Activated CD4-positive, alpha-beta memory T cell treated with anti-CD3 and anti-CD28 coated beads, Interleukin-2, amount 10 ng/mL, durations not matched to agents 7 days and 5 days (primary cell): ENCODE data around the gene BUB1B. TPM values are rescaled to one million over a fixed set of nuclear protein-coding genes. Genes with fewer than 3 reads are reported as not detected.
A peak's percentile ranks its signal among the peaks of the same experiment; 100 is the strongest.

ENCODE experiments used
- CTCF ChIA-PET: fragments of 350-600 bp; sonication (Branson Sonifier 250); formaldehyde crosslinking; loops from one replicate; lab custom pipeline; 2021; ENCODE audit warnings: antibody characterized with exemption, inconsistent platforms; lab: Charles Lee
- POLR2A ChIA-PET: fragments of 350-600 bp; sonication (Branson Sonifier 250); formaldehyde crosslinking; loops from one replicate; lab custom pipeline; 2021; ENCODE audit warnings: antibody characterized with exemption; lab: Charles Lee
- DNase-seq: peaks from one replicate; pipeline ENCODE4 v3.0.0-alpha.2; 2020
- H3K27ac Mint-ChIP-seq: one replicate; pipeline ENCODE4 v1.8.0; 2021; ENCODE audit warnings: mild to moderate bottlenecking, mixed read lengths
- H3K27me3 Mint-ChIP-seq: one replicate; pipeline ENCODE4 v1.8.0; 2021; ENCODE audit warnings: mixed read lengths
- H3K36me3 Mint-ChIP-seq: one replicate; pipeline ENCODE4 v1.8.0; 2021; ENCODE audit warnings: low read depth, mixed read lengths
- H3K4me1 Mint-ChIP-seq: one replicate; pipeline ENCODE4 v1.8.0; 2021; ENCODE audit warnings: mixed read lengths
- H3K4me3 Mint-ChIP-seq: one replicate; pipeline ENCODE4 v1.8.0; 2021; ENCODE audit warnings: mild to moderate bottlenecking, mixed read lengths
- H3K9me3 Mint-ChIP-seq: one replicate; pipeline ENCODE4 v1.8.0; 2021; ENCODE audit warnings: mixed read lengths
- total RNA-seq, 2 experiments: library from RNA; stranded (reverse); gene quantifications; one replicate each; pipeline ENCODE4 v1.2.3, GENCODE V29; 2021

The BUB1B gene
- total RNA-seq, 2 experiments from 2014 or later = 73.2 to 73.8 TPM

GRCh38 chr15:40217166-40217824 is 56.4 kb downstream of the BUB1B start:
- H3K4me3 Mint-ChIP-seq = no peak overlapping the region
- H3K27ac Mint-ChIP-seq = no peak overlapping the region
- H3K4me1 Mint-ChIP-seq = no peaks in the 10 kb centered on the region
- ChIA-PET CTCF (interaction anchor here (0.5 to 6.2 kb wide), 30 partner anchors 10 to 203 kb away, joined by 3 to 150 read pairs (median 4); partner anchors contain the start of genes PAK6 and PLCB2), POLR2A (interaction anchor here (0.9 to 2.0 kb wide), 5 partner anchors 56 to 179 kb away, joined by 3 to 8 read pairs (median 4); no protein-coding TSS in a partner anchor)
- DNase-seq = peak; percentile 32
- no peaks in the 10 kb centered on the region for H3K9me3 Mint-ChIP-seq
- no peaks in the 10 kb centered on the region for H3K27me3 Mint-ChIP-seq
- H3K36me3 Mint-ChIP-seq = peaks cover 63% of the 10 kb centered on the region

GRCh38 chr15:40219801-40220200 is 58.9 kb downstream of the BUB1B start:
- CTCF ChIA-PET = interaction anchor here (1.0 to 6.2 kb wide), 2 partner anchors 56 to 174 kb away, joined by 3 to 150 read pairs; no protein-coding TSS in a partner anchor
- no peak for DNase-seq
- no peaks in the 10 kb centered on the region for H3K27me3 Mint-ChIP-seq
- peaks cover 63% of the 10 kb centered on the region for H3K36me3 Mint-ChIP-seq
- no peaks in the 10 kb centered on the region for H3K9me3 Mint-ChIP-seq
- H3K4me1 Mint-ChIP-seq = peaks cover 3% of the 10 kb centered on the region
- no peak overlapping the region for H3K27ac Mint-ChIP-seq
- no peak overlapping the region for H3K4me3 Mint-ChIP-seq
- POLR2A ChIA-PET = no interaction called here

GRCh38 chr15:40222131-40222530 is 61.3 kb downstream of the BUB1B start:
- ChIA-PET CTCF (interaction anchor here (0.9 kb wide), 1 partner anchor 118 kb away, joined by 3 read pairs; no protein-coding TSS in a partner anchor), POLR2A (no interaction called here)
- no peak overlapping the region for H3K27ac Mint-ChIP-seq
- H3K27me3 Mint-ChIP-seq = no peaks in the 10 kb centered on the region
- DNase-seq = no peak
- peaks cover 65% of the 10 kb centered on the region for H3K36me3 Mint-ChIP-seq
- H3K4me1 Mint-ChIP-seq = peaks cover 19% of the 10 kb centered on the region
- H3K4me3 Mint-ChIP-seq = no peak overlapping the region
- no peaks in the 10 kb centered on the region for H3K9me3 Mint-ChIP-seq

- Mint-ChIP-seq H3K9me3 (no peaks in the 10 kb centered on the region), H3K36me3 (peaks cover 48% of the 10 kb centered on the region), H3K27ac (no peak overlapping the region), H3K27me3 (no peaks in the 10 kb centered on the region), H3K4me3 (no peak overlapping the region), H3K4me1 (peaks cover 19% of the 10 kb centered on the region)
- CTCF ChIA-PET = interaction anchor here (1.2 to 3.6 kb wide), 4 partner anchors 9 to 179 kb away, joined by 3 to 35 read pairs (median 4); no protein-coding TSS in a partner anchor
- POLR2A ChIA-PET = interaction anchor here (0.9 to 1.3 kb wide), 3 partner anchors 8 to 95 kb away, joined by 3 to 6 read pairs (median 3); partner anchors contain the start of gene PAK6
- DNase-seq = no peak
Observed at GRCh38 chr15:40226736-40227135, 65.9 kb downstream of the BUB1B start.

- Mint-ChIP-seq H3K4me3 (no peak overlapping the region), H3K9me3 (no peaks in the 10 kb centered on the region), H3K27ac (no peak overlapping the region), H3K36me3 (peaks cover 30% of the 10 kb centered on the region), H3K27me3 (no peaks in the 10 kb centered on the region), H3K4me1 (peaks cover 19% of the 10 kb centered on the region)
- DNase-seq = no peak
- CTCF ChIA-PET = interaction anchor here (2.0 to 3.6 kb wide), 2 partner anchors 11 to 50 kb away, joined by 6 to 35 read pairs; no protein-coding TSS in a partner anchor
- POLR2A ChIA-PET = interaction anchor here (0.6 kb wide), 1 partner anchor 39 kb away, joined by 3 read pairs; no protein-coding TSS in a partner anchor
Observed at GRCh38 chr15:40229316-40229715, 68.4 kb downstream of the BUB1B start.

- Mint-ChIP-seq H3K9me3 (no peaks in the 10 kb centered on the region), H3K4me1 (peaks cover 18% of the 10 kb centered on the region), H3K36me3 (peaks cover 25% of the 10 kb centered on the region), H3K27me3 (no peaks in the 10 kb centered on the region), H3K27ac (no peak overlapping the region), H3K4me3 (no peak overlapping the region)
- ChIA-PET CTCF (interaction anchor here (2.0 kb wide), 2 partner anchors 12 to 49 kb away, joined by 6 to 13 read pairs; no protein-coding TSS in a partner anchor), POLR2A (interaction anchor here (0.6 kb wide), 1 partner anchor 40 kb away, joined by 3 read pairs; no protein-coding TSS in a partner anchor)
- no peak for DNase-seq
Observed at GRCh38 chr15:40229956-40230355, 69.1 kb downstream of the BUB1B start.

- CTCF ChIA-PET = no interaction called here
- POLR2A ChIA-PET = no interaction called here
Observed at GRCh38 chr15:40232625-40233070, 71.8 kb downstream of the BUB1B start.

GRCh38 chr15:40233727-40234577 is 73.1 kb downstream of the BUB1B start:
- DNase-seq = no peak
- ChIA-PET CTCF (no interaction called here), POLR2A (no interaction called here)
- H3K36me3 Mint-ChIP-seq = peaks cover 11% of the 10 kb centered on the region
- H3K9me3 Mint-ChIP-seq = no peaks in the 10 kb centered on the region
- H3K4me1 Mint-ChIP-seq = peaks cover 7% of the 10 kb centered on the region
- H3K4me3 Mint-ChIP-seq = no peak overlapping the region
- H3K27me3 Mint-ChIP-seq = peaks cover 10% of the 10 kb centered on the region
- no peak overlapping the region for H3K27ac Mint-ChIP-seq

More at GRCh38 chr15:40232625-40233070, 71.8 kb downstream of the BUB1B start:
- Mint-ChIP-seq H3K27me3 (peaks cover under 1% of the 10 kb centered on the region), H3K27ac (no peak overlapping the region), H3K9me3 (no peaks in the 10 kb centered on the region), H3K4me3 (no peak overlapping the region), H3K36me3 (peaks cover 17% of the 10 kb centered on the region), H3K4me1 (peaks cover 3% of the 10 kb centered on the region)
- no peak for DNase-seq

GRCh38 chr15:40234783-40235182 is 73.9 kb downstream of the BUB1B start:
- Mint-ChIP-seq H3K27ac (no peak overlapping the region), H3K36me3 (peaks cover 6% of the 10 kb centered on the region), H3K9me3 (no peaks in the 10 kb centered on the region), H3K4me3 (no peak overlapping the region), H3K4me1 (peaks cover 7% of the 10 kb centered on the region), H3K27me3 (peaks cover 16% of the 10 kb centered on the region)
- CTCF ChIA-PET = no interaction called here
- no peak for DNase-seq
- POLR2A ChIA-PET = no interaction called here

- DNase-seq = no peak
Observed at GRCh38 chr15:40235201-40235885, 74.5 kb downstream of the BUB1B start.

GRCh38 chr15:40238532-40239403 is 77.9 kb downstream of the BUB1B start, which contains the start of gene PAK6:
PAK6 (plus strand) TSS chr15:40239063; CDS start chr15:40264786, 25,723 bp downstream.
- ChIA-PET CTCF (interaction anchor here (0.7 to 2.0 kb wide), 4 partner anchors 21 to 99 kb away, joined by 3 to 10 read pairs (median 8); no protein-coding TSS in a partner anchor), POLR2A (interaction anchor here (0.8 to 1.6 kb wide), 4 partner anchors 8 to 16 kb away, joined by 3 to 6 read pairs (median 4); no protein-coding TSS in a partner anchor)
- H3K4me3 Mint-ChIP-seq = no peak within 1 kb of the TSS
- H3K27ac Mint-ChIP-seq = no peak within 1 kb of the TSS
- no peak for DNase-seq
- H3K36me3 Mint-ChIP-seq = no peaks in the 10 kb centered on the region
- H3K9me3 Mint-ChIP-seq = no peaks in the 10 kb centered on the region
- peaks cover 21% of the 10 kb centered on the region for H3K27me3 Mint-ChIP-seq
- peaks cover 11% of the 10 kb centered on the region for H3K4me1 Mint-ChIP-seq

More at GRCh38 chr15:40235201-40235885, 74.5 kb downstream of the BUB1B start:
- peaks cover 19% of the 10 kb centered on the region for H3K27me3 Mint-ChIP-seq
- CTCF ChIA-PET = no interaction called here
- H3K9me3 Mint-ChIP-seq = no peaks in the 10 kb centered on the region
- H3K4me3 Mint-ChIP-seq = no peak overlapping the region
- peaks cover 5% of the 10 kb centered on the region for H3K36me3 Mint-ChIP-seq
- POLR2A ChIA-PET = no interaction called here
- H3K4me1 Mint-ChIP-seq = peaks cover 7% of the 10 kb centered on the region
- H3K27ac Mint-ChIP-seq = no peak overlapping the region
